Lower leg skin (tissue), 3 donors: ENCODE data around the gene ATP4A.

Source experiments
- POLR2A ChIP-seq, 2 donors: fragments of 450-650 bp; IDR thresholded peaks; one replicate each; pipeline ENCODE4 v1.6.1; 2016 to 2017; ENCODE audit warnings: antibody characterized with exemption in 2 of 2, mild to moderate bottlenecking in 1 of 2, moderate library complexity in 1 of 2
- TF ChIP-seq, protein P1 (sequence below), 3 donors: fragments of 450-650 bp; IDR thresholded peaks; one replicate each; pipeline ENCODE4 v1.5.1; 2016; ENCODE audit warnings: antibody characterized with exemption in 3 of 3, mild to moderate bottlenecking in 3 of 3, moderate library complexity in 2 of 3

DNA sequence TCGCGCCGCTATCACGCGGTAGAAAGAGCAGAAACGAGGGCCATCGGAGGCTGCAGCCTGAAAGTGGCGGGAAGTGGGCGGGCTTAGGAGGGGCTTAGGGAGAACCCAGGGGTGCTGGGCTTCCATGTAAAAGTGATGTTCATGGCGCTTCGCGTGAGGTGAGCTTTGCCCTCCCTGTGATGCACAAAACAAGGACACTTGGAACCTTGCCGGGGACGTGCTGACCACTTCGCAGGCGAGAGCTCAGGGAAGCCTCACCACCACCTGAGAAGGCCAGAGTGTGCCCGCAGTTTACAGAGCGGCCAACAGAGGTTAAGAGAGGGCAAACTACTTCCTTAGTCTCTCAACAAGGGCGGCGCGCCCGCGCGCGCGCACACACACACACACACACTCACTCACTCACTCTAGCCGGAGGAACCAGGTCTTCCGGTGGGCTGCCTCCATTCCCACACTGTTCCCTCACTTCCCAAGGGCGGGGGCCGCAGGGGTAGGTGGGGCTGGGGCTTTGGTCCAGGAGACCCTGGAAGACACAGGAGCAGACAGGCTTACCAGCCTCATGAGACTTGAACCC lies 29.6 kb downstream of the ATP4A start:
- TF ChIP-seq, protein P1, sequence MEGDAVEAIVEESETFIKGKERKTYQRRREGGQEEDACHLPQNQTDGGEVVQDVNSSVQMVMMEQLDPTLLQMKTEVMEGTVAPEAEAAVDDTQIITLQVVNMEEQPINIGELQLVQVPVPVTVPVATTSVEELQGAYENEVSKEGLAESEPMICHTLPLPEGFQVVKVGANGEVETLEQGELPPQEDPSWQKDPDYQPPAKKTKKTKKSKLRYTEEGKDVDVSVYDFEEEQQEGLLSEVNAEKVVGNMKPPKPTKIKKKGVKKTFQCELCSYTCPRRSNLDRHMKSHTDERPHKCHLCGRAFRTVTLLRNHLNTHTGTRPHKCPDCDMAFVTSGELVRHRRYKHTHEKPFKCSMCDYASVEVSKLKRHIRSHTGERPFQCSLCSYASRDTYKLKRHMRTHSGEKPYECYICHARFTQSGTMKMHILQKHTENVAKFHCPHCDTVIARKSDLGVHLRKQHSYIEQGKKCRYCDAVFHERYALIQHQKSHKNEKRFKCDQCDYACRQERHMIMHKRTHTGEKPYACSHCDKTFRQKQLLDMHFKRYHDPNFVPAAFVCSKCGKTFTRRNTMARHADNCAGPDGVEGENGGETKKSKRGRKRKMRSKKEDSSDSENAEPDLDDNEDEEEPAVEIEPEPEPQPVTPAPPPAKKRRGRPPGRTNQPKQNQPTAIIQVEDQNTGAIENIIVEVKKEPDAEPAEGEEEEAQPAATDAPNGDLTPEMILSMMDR (IDR thresholded peaks at IDR 0.05): no peak
- no peak for TF ChIP-seq POLR2A (IDR thresholded peaks at IDR 0.05)
